GM18511 (cell line): ENCODE data around the gene MRAS.
"Not testable (repeated sequence)": the region's sequence is repeated elsewhere in the genome, so short reads cannot be mapped to it uniquely, and the experiment has no call there.

Experiments used
- ATAC-seq: cut with Tn5 transposase; IDR thresholded peaks from one replicate; pipeline ENCODE4 v1.9.1; 2021; ENCODE audit warnings: mild to moderate bottlenecking, moderate library complexity; ENCODE audit not compliant: unreplicated experiment

MRAS gene

GRCh38 chr3:138412821-138413551 lies 64.6 kb downstream of the MRAS start:
- no peak for ATAC-seq

DNA sequence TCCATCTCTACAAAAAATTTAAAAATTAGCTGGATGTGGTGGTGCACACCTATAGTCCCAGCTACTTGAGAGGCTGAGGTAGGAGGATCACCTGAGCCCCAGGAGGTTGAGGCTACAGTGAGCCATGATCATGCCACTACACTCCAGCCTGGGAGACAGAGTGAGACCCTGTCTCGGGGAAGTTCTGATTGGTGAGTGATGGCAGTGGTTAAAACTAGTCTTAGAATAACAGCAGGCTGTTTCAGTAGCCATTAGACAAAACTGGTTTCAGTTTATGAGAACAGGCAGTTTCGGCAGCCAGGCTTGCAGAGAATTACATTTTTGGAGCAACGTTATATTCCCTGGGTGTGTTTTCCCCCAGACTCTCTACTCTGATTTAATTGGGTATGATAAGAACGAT lies 67.9 kb downstream of the MRAS start:
- ATAC-seq = not testable (repeated sequence)

GRCh38 chr3:138417559-138417982 lies 69.2 kb downstream of the MRAS start:
- peak; percentile 77 for ATAC-seq

DNA sequence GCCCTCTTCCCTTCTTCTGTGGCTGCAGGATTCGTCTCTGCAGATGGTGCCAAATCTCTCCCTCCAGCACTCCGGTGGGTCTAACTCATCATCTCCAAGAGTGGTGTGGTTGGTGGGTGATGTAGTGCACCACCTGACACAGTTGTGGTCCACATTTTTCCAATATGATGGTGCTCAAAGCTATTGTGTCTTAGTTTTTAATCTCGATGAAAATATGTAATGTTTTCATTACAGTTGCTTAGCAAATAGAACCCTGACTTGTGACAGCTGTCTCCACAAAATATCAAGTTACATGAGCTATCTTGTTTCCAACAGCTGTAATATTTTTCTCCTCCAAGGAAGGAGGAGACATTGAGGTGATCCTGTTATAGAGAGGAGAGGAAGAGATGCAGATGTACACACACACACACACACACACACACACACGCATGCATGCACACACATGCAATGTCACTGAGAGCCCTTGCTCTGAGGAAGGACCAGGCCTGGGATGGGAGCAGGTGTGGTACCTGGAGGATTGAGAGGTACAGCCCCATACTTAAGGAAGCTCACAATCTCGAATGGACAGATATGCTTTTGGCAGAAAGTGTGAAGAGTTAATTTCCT lies 70.3 kb downstream of the MRAS start:
- no peak for ATAC-seq

DNA sequence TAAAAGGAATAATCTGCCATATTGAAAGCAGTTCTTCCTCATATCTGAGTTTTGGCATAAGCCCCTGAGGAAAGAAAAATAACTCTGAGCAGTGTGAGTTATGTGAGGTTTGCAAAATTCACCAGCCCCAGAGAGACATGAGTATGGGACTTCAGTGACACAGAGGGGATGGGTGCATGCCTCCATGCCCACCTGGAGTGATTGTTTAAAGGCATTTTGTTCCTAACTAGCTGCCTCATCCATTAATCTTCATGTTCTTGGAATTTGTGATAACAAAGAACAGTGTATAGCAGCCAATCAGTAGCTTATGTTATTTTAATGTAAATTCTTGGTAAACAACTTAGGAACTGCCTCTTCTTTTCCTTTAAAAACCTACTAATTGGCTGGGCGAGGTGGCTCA lies 74.9 kb downstream of the MRAS start:
- no peak for ATAC-seq

GRCh38 chr3:138424323-138424722 lies 75.9 kb downstream of the MRAS start:
- no peak for ATAC-seq

DNA sequence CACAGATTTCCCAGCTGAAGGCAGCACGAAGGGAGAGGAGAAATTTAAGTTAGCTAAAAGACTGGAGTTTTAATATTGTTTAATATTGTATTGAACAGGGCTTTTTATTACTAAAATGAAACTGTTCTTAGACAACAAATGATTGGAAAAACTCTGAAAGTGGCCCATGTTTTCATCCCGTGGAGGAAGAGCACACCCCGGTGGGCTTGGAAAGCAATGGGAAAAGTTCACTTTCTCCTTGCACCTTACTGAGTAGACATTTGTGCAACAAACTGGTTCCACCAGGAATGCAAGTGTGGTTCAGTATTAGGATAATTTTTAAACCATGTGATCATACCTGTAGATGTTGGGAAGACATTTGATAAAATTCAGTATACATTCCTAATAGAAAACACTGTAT lies 77.8 kb downstream of the MRAS start:
- no peak for ATAC-seq

DNA sequence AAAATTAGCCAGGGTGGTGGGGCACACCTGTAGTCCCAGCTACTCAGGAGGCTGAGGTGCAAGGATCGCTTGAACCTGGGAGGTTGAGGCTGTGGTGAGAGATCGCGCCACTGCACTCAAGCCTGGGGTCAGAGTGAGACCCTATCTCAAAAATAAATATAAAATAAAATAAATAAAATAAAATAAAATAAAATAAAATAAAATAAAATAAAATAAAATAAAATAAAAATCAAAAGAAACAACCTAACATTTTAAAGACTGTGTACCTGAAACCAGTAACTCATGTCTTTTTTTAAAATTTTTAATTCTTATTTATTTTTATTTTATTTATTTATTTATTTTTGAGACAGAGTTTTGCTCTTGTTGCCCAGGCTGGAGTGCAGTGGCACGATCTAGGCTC lies 78.4 kb downstream of the MRAS start:
- ATAC-seq = not testable (repeated sequence)

DNA sequence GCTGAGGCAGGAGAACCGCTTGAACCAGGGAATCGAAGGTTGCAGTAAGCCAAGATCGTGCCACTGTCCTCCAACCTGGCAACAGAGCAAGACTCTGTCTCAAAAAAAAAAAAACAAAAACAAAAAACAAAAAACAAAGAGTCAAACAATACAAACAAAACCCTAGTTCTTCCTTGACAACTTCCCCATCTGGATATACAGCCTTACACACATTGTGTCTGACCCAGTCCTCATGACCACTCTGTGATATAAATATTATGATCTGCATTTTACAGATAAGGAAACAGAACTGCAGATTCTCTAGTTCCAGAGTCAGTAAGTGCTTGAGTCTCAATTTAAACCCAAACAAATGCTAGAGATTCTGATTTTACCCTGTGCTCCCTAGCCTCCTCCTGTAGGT lies 81.3 kb downstream of the MRAS start:
- no peak for ATAC-seq

- no peak for ATAC-seq
Measured at GRCh38 chr3:138432576-138433240, 84.3 kb downstream of the MRAS start.

DNA sequence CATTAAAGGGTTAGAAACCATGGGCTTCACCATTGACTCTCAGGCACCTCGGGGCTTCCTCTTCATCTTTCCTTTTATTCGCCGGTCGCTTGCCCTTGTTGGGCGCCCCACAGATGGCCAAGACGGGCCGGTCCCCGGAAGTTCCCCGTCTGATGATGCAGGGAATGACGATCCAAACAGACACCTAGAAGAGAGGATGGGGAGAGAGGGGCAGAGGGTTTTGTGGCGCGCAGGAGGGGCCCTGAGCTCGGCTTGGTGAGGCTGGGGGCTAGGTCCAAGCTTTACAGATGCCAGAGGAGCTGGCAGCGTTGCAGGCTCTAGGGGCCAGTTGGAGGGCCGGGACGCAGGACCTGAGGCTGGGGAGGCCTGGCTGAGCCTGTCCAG lies 85.5 kb downstream of the MRAS start:
- ATAC-seq = no peak

DNA sequence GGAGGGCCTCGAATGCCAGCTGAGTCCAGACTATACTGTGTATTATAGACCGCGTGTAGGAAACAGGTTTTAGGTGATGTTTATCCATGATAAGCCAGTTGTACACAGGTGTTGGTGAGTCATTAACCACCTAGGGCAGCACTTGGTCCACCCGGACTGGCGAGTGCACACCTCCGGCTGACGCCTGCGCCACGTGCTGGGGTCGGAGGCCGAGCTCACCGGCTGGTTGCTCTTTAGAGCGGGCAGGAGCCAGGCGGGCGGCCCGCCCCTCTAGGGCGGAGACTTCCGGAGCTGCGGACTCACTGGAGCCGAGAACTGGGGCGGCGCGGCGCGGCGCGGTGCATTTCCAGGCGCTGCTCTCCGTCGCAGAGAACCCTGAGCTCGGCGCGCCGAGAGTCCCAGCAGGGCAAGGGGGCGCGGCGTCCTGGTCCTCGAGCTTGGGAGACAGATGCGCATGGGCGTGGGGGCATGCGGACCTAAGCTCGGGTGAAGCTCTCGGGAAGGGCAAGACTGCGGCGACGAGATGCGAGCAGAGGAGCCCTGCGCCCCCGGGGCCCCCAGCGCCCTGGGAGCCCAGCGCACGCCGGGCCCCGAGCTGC lies 86.0 kb downstream of the MRAS start, which contains the start of gene ESYT3:
Gene ESYT3, plus strand, starts transcription at position 341 of the 599 bp plus-strand sequence. Its CDS starts 183 bp downstream, at position 524.
- peak; percentile 67 for ATAC-seq

- peak; percentile 16 for ATAC-seq
Measured at GRCh38 chr3:138434875-138435772, 86.7 kb downstream of the MRAS start.

- ATAC-seq = no peak
Measured at GRCh38 chr3:138435840-138436239, 87.5 kb downstream of the MRAS start.

GRCh38 chr3:138437281-138437680 lies 88.9 kb downstream of the MRAS start:
- ATAC-seq = no peak

DNA sequence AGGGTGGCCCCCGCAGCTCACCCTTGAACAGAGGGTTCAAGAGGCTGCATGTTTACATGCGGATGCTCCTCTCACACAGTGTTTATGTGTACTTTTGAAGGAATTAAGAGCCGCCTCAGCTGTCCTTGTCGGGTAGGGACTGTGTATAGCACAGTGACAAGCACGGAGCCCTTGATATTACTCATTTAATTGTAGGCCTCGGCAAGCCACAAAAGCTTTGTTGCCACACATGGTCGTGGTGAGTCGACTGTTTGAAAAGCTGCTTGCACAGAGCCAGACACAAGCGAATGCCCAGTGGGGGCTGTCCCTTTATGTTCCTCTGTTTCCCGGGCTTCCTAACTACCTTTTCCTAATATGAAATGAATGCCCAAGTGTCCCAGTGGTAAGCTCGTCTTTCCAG lies 90.5 kb downstream of the MRAS start:
- ATAC-seq = no peak

DNA sequence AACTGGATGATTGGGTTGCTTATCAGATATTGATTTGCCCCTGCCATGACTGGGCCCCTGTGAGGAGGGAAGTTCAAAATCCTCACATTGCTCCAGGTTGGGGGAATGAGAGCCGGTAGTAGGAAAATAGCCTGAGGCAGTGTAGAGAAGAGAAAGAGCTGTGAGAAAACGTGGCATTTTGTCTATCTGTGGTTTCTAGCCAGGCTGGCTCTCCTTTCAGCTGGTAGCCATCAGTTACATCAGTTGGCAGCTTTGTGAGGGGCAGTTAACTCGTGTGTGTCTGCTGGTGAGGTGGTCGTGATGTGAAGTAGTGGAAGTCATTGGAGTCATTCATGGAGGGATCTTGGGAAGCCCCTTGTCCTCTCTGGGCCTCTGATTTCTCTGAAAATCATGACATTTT lies 91.3 kb downstream of the MRAS start:
- ATAC-seq = no peak

DNA sequence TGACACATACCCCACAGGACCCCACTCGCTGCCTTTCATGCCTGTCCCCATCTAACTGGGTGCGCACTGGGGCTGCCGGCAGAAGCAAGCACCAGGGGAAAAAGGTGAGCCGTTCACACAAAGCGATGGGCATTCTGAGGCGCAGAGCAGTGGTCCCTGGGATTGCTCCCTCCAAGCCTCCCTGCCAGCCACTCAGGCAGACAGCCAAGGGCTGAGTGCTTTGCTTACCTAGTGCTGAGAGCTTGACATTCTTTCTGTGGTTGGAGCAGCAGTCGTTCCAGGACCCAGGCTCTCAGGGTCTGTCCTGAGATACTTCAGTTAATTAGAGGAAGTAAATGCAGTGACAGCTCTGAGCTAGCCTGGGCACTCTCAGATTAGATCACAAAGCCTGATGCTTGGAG lies 91.7 kb downstream of the MRAS start:
- no peak for ATAC-seq

DNA sequence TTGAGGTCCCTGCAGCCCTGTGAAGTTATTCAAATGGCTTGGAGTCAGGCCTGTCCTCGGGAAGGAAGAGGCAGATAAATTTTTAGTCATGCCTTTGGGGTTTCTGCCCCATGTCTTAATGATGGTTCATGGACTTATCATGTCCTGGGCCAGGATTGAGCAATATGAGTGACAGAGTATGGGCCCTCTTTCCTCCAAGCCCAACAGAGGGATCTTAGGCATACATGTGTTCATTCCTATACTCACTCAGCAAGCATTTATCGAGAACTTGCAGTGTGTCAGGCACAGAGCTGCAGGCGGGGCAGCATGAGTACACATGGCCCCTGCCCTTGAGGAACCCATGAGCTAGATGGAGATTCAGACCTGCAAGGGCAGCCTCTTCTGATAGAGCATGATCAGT lies 92.2 kb downstream of the MRAS start:
- no peak for ATAC-seq

DNA sequence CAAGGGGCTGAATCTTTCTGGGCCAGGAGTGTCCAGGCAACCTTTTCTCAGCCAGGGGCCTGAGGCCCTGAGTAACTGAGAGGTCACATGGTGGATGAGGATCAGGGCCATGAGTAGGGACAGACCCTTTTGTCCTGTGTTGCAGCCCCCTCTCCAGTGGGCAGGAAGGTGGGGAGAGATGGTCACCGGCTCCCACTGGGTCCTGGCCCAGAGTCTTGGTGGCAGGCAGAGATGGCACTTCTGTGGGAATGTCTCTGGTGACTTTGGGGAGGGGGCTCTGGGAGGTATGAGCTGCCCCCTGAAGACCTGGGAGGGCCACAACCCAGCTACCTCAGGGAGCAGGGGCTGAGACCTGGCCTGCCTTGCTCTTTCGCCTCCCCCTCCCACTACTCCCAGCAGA lies 92.9 kb downstream of the MRAS start:
- ATAC-seq = no peak

GRCh38 chr3:138441742-138442141 lies 93.4 kb downstream of the MRAS start:
- no peak for ATAC-seq
